Glomerular visceral epithelial cell (primary cell): ENCODE results near the gene MAP4K5.
"Not testable (repeated sequence)": the region's sequence is repeated elsewhere in the genome, so short reads cannot be mapped to it uniquely, and the experiment has no call there.

Source experiments
- DNase-seq: peaks from one replicate; pipeline ENCODE4 v3.0.0-alpha.2; 2016; ENCODE audit errors: extremely low spot score

MAP4K5 gene

GRCh38 chr14:50531595-50532501 lies 521 bp downstream of the MAP4K5 start:
- peak; percentile 58 for DNase-seq

- DNase-seq, result no peak
Measured at GRCh38 chr14:50530794-50531365, 1.5 kb downstream of the MAP4K5 start.

- DNase-seq, result no peak
Measured at GRCh38 chr14:50530358-50530757, 2.0 kb downstream of the MAP4K5 start.

- no peak for DNase-seq
Measured at GRCh38 chr14:50529288-50530179, 2.8 kb downstream of the MAP4K5 start.

- no peak for DNase-seq
Measured at GRCh38 chr14:50528000-50528399, 4.4 kb downstream of the MAP4K5 start.

GRCh38 chr14:50524731-50525515 lies 7.4 kb downstream of the MAP4K5 start:
- no peak for DNase-seq

- no peak for DNase-seq
Measured at GRCh38 chr14:50524060-50524459, 8.3 kb downstream of the MAP4K5 start.

- no peak for DNase-seq
Measured at GRCh38 chr14:50523271-50524041, 8.9 kb downstream of the MAP4K5 start.

- DNase-seq, result no peak
Measured at GRCh38 chr14:50521912-50522341, 10.4 kb downstream of the MAP4K5 start.

GRCh38 chr14:50520947-50521815 lies 11.2 kb downstream of the MAP4K5 start:
- DNase-seq, result peak; percentile 77

GRCh38 chr14:50516091-50516490 lies 16.3 kb downstream of the MAP4K5 start:
- DNase-seq, result no peak

GRCh38 chr14:50512463-50512862 lies 19.9 kb downstream of the MAP4K5 start:
- no peak for DNase-seq

- no peak for DNase-seq
Measured at GRCh38 chr14:50510157-50510556, 22.2 kb downstream of the MAP4K5 start.

GRCh38 chr14:50507078-50507477 lies 25.3 kb downstream of the MAP4K5 start:
- not testable (repeated sequence) for DNase-seq

GRCh38 chr14:50501642-50502041 lies 30.7 kb downstream of the MAP4K5 start:
- peak; percentile 77 for DNase-seq

GRCh38 chr14:50497351-50497750 lies 35.0 kb downstream of the MAP4K5 start:
- no peak for DNase-seq

GRCh38 chr14:50489851-50490250 lies 42.5 kb downstream of the MAP4K5 start:
- DNase-seq, result no peak

- DNase-seq, result no peak
Measured at GRCh38 chr14:50488521-50488920, 43.8 kb downstream of the MAP4K5 start.

GRCh38 chr14:50479041-50479440 lies 53.3 kb downstream of the MAP4K5 start:
- DNase-seq, result no peak

GRCh38 chr14:50477760-50478159 lies 54.6 kb downstream of the MAP4K5 start:
- DNase-seq, result no peak
